ENCODE data around the gene SLC38A1. TPM values are rescaled to one million over a fixed set of nuclear protein-coding genes. Genes with fewer than 3 reads are reported as not detected.

Gene SLC38A1
- total and polyA plus RNA-seq, 5 experiments from 2014 or later, result 255 to 343 (median 308) TPM

DNA sequence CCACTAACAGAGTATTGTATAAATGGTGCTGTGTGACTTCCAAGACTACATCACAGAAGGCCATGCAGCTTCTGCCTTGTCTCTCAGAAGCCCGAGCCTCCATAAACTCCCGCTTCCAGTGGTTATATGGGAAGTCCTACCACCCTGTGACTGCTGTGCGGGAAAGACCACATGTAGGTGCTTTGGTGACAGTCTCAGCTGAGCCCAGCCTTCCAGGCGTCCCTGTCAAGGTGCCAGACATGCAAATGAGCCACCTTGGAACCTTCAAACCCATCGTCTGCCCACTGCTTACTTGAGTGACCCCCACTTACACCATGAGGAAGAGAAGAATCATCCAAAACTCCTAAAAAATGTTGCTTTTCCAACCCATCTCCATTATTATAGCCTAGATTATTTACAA lies 123.0 kb downstream of the SLC38A1 start:
- H3K9me3 Mint-ChIP-seq, result no peaks in the 10 kb centered on the region
- H3K4me1 Mint-ChIP-seq, result peaks cover 0 to 4% (median under 1%) of the 10 kb centered on the region in 4 donors
- peaks cover 0 to 2% (median 0%) of the 10 kb centered on the region in 3 donors for H3K36me3 Mint-ChIP-seq
- peaks cover 7 to 25% (median 16%) of the 10 kb centered on the region in 5 donors for H3K27me3 Mint-ChIP-seq
- H3K27ac Mint-ChIP-seq, result no peak overlapping the region
- DNase-seq, result no peak
- no peak for ATAC-seq
- POLR2A ChIA-PET, result interaction anchor here (0.8 kb wide), 1 partner anchor 20 kb away, joined by 3 read pairs; no protein-coding TSS in a partner anchor
- H3K4me3 Mint-ChIP-seq, result no peak overlapping the region

DNA sequence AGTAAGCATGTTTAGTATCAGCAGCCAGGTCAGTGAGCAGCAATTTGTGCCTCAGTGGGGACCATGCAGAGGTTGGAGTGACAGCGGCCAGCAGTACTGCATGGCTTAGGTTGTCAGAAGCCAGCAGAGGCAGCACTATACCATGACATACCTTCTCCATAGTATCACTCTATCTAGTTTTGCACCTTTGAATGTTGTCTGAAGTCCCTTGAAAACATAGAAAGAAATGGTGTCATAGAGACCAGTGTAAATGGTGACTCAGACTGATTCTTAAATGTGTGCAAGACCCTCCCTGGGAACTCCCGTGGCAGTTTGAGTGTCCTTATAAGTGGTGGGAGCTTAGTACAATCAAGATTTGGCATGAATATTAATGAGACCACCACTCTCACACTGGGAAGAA lies 124.4 kb downstream of the SLC38A1 start:
- peaks cover 0 to 2% (median 0%) of the 10 kb centered on the region in 3 donors for H3K36me3 Mint-ChIP-seq
- POLR2A ChIA-PET, result no interaction called here
- peaks cover 7 to 25% (median 16%) of the 10 kb centered on the region in 5 donors for H3K27me3 Mint-ChIP-seq
- DNase-seq (no peak), ATAC-seq (no peak)
- H3K27ac Mint-ChIP-seq, result no peak overlapping the region
- no peaks in the 10 kb centered on the region for H3K9me3 Mint-ChIP-seq
- H3K4me3 Mint-ChIP-seq, result no peak overlapping the region
- no peaks in the 10 kb centered on the region for H3K4me1 Mint-ChIP-seq

DNA sequence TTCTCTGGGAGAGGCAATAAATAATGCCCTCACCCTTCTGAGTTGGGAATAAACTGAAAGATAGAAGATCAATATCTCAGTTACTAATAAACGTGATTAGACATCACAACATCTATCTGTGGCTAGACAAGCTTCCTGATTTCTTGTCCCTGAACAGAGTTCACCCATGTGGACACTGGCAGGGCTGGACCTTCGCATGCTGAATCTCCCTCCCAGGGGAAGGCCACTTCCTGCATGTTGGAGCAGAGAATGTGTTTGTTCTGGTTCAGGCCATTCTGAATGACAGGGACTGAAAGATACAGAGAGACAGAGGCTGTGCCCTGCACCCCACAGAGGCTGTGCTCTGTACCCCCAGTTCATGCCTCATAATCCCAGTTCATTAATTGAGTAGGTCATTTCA lies 132.6 kb downstream of the SLC38A1 start:
- H3K9me3 Mint-ChIP-seq, result no peaks in the 10 kb centered on the region
- DNase-seq (no peak), ATAC-seq (no peak)
- H3K4me3 Mint-ChIP-seq, result no peak overlapping the region
- H3K36me3 Mint-ChIP-seq, result no peaks in the 10 kb centered on the region
- peaks cover 0 to 4% (median 0%) of the 10 kb centered on the region in 5 donors for H3K27me3 Mint-ChIP-seq
- H3K27ac Mint-ChIP-seq, result no peak overlapping the region
- H3K4me1 Mint-ChIP-seq, result no peaks in the 10 kb centered on the region
- POLR2A ChIA-PET, result no interaction called here

DNA sequence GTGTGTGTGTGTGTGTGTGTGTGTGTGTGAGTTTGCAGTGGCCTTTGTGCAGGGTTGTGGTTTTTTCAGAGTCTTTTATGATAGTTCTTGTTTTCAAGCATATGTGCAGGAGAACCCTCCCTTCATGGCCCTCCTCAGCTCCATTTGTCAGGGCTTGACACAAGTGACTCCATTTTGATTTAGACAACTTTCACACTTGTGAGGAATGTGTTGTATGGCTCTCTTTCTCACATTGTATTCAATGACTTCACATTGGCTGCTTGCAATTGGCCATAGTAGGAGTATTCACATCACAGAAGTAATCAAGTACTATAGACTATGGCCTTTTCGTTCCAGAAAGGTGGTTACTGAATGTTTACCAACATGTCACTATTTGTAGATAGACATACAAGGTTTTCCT lies 133.1 kb downstream of the SLC38A1 start:
- H3K27ac Mint-ChIP-seq, result no peak overlapping the region
- no peaks in the 10 kb centered on the region for H3K36me3 Mint-ChIP-seq
- no peaks in the 10 kb centered on the region for H3K4me1 Mint-ChIP-seq
- DNase-seq (no peak), ATAC-seq (no peak)
- POLR2A ChIA-PET, result no interaction called here
- H3K27me3 Mint-ChIP-seq, result peaks cover 0 to 4% (median 0%) of the 10 kb centered on the region in 5 donors
- no peaks in the 10 kb centered on the region for H3K9me3 Mint-ChIP-seq
- no peak overlapping the region for H3K4me3 Mint-ChIP-seq

DNA sequence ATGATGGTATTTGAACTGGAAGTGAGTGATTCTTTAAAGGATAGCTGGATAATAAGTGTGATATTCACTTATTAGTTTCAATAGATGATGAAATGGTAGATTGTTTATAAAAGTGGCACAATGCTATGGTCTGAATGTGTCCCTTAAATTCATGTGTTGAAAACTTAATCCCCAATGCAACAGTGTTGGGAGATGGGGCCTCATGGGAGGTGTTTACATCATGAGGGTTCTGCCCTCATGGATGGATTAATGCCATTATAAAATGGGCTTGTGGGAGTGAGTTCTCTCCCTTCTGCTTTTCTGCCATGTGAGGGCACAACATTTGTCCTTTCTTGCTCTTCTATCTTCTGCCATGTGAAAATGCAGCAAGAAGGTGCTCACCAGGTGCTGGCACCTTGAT lies 134.0 kb downstream of the SLC38A1 start:
- H3K36me3 Mint-ChIP-seq, result no peaks in the 10 kb centered on the region
- peaks cover 0 to 4% (median 0%) of the 10 kb centered on the region in 5 donors for H3K27me3 Mint-ChIP-seq
- POLR2A ChIA-PET, result no interaction called here
- DNase-seq (no peak), ATAC-seq (no peak)
- H3K9me3 Mint-ChIP-seq, result no peaks in the 10 kb centered on the region
- H3K27ac Mint-ChIP-seq, result no peak overlapping the region
- no peaks in the 10 kb centered on the region for H3K4me1 Mint-ChIP-seq
- H3K4me3 Mint-ChIP-seq, result no peak overlapping the region

DNA sequence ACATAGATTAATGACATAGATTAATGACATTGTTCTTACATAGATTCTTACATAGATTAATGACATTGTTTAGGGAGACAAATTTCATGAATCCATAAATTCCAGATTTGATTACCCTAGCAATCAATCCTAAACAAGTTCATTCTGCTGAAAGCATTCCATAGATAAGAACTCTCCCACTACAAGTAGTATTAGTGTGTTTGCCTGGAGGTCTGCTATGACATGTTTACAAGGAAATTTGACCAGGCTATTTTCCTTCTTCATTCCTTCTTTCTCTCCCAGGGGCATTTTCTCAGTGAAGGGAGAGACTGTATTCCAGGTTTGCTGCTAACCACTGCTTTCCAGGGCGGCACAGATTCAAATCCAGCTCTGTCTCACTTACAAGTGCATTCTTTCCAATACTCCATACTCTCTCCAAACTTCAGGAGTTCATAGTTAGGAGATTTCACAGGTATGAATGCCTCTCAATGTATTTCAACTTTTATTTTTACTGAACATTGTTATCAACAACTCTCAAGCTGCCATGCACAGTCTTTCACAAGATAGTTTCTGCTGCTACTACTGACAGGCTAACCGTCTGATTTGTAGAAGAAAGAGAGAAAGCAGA lies 134.5 kb downstream of the SLC38A1 start:
- H3K36me3 Mint-ChIP-seq, result no peaks in the 10 kb centered on the region
- no peak overlapping the region for H3K4me3 Mint-ChIP-seq
- DNase-seq (no peak), ATAC-seq (no peak)
- H3K27me3 Mint-ChIP-seq, result peaks cover 0 to 4% (median 0%) of the 10 kb centered on the region in 5 donors
- H3K9me3 Mint-ChIP-seq, result no peaks in the 10 kb centered on the region
- POLR2A ChIA-PET, result no interaction called here
- no peak overlapping the region for H3K27ac Mint-ChIP-seq
- H3K4me1 Mint-ChIP-seq, result no peaks in the 10 kb centered on the region

DNA sequence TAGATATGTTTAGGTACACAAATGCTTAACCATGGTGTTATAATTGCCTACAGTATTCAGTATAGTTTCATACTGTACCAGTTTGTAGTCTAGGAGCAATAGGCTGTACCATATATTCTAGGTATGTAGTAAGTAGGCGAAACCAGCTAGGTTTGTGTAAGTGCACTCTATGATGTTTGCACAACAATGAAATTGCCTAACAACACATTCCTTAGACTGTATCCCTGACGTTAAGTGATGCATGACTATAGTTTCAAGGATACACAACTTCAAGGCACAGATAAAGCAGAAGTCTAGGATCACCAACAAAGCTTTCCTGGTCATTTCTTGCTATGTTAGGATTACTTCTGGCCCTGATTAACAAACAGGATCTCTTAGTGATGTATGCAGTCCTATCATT lies 135.1 kb downstream of the SLC38A1 start:
- H3K36me3 Mint-ChIP-seq, result no peaks in the 10 kb centered on the region
- no peak overlapping the region for H3K4me3 Mint-ChIP-seq
- POLR2A ChIA-PET, result no interaction called here
- no peak overlapping the region for H3K27ac Mint-ChIP-seq
- H3K4me1 Mint-ChIP-seq, result no peaks in the 10 kb centered on the region
- no peak for ATAC-seq
- no peaks in the 10 kb centered on the region for H3K9me3 Mint-ChIP-seq
- DNase-seq, result no peak
- H3K27me3 Mint-ChIP-seq, result peaks cover 0 to 4% (median 0%) of the 10 kb centered on the region in 5 donors

Other genes starting within 250 kb of the SLC38A1 start
- gene SLC38A2, start 103.7 kb upstream of the SLC38A1 start, total RNA-seq, result 100 to 1,000 TPM; 351 to 368 TPM
- gene SLC38A2, start 103.7 kb upstream of the SLC38A1 start, polyA plus RNA-seq, result 10 to 100 TPM; 52.0 to 96.1 (median 57.4) TPM

Measured in naive thymus-derived CD8-positive, alpha-beta T cell (primary cell).